ENCODE measurements around the gene PRPF6. TPM values are rescaled to one million over a fixed set of nuclear protein-coding genes. Genes with fewer than 3 reads are reported as not detected.

PRPF6 gene
- total and polyA plus RNA-seq, 2 of the 13 experiments (the other 11 are each of a cell fraction or from before 2014, with no cell fraction given) = 63.7 to 101 TPM

- TF ChIP-seq DZIP1 (CRISPR knock-in tag; IDR thresholded peaks at IDR 0.05) = no peak
- no peak for TF ChIP-seq FOXA3 (CRISPR knock-in tag; IDR thresholded peaks at IDR 0.05)
- TF ChIP-seq SNAPC2 (CRISPR knock-in tag; IDR thresholded peaks at IDR 0.05) = no peak; the same call in 1 of the 2 replicates
- TF ChIP-seq HDAC2 (CRISPR knock-in tag; IDR thresholded peaks at IDR 0.05) = no peak
- TF ChIP-seq KLF6 (CRISPR knock-in tag; IDR thresholded peaks at IDR 0.05) = peak; percentile 22; the same call in 1 of the 2 replicates
- TF ChIP-seq FOXM1 (CRISPR knock-in tag; IDR thresholded peaks at IDR 0.05) = 0 out of 2 replicates have a peak, but pooled peaks have one; percentile 35
- TF ChIP-seq NR2F2 (IDR thresholded peaks at IDR 0.05; ENCODE audit: borderline replicate concordance, low read depth) = peak; percentile 26; the same call in 1 of the 2 replicates
- TF ChIP-seq ZNF282 (IDR thresholded peaks at IDR 0.05; ENCODE audit: partially characterized antibody) = no peak
- no peak for TF ChIP-seq ZFP36L2 (CRISPR knock-in tag; IDR thresholded peaks at IDR 0.05)
- peak; percentile 33; the same call in 1 of the 2 replicates for TF ChIP-seq ARNT2 (CRISPR knock-in tag; IDR thresholded peaks at IDR 0.05; ENCODE audit: low read depth)
- TF ChIP-seq HOXD1 (CRISPR knock-in tag; IDR thresholded peaks at IDR 0.05) = no peak
- no peak for TF ChIP-seq MZF1 (CRISPR knock-in tag; IDR thresholded peaks at IDR 0.05; ENCODE audit: borderline replicate concordance)
- TF ChIP-seq TFDP1 (CRISPR knock-in tag; IDR thresholded peaks at IDR 0.05; ENCODE audit: borderline replicate concordance) = peak; percentile 58; the same call in 1 of the 2 replicates
- peak; percentile 20; the same call in 1 of the 2 replicates for TF ChIP-seq ZNF143 (CRISPR knock-in tag; IDR thresholded peaks at IDR 0.05)
- no peak for TF ChIP-seq ZEB1 (IDR thresholded peaks at IDR 0.05; ENCODE audit: insufficient replicate concordance, low read depth)
- no peak for TF ChIP-seq KAT2B (IDR thresholded peaks at IDR 0.05; ENCODE audit: borderline replicate concordance, low read depth, low read length)
- TF ChIP-seq GRHL1 (CRISPR knock-in tag; conservative IDR thresholded peaks at IDR 0.05) = no peak
- 0 out of 2 replicates have a peak, but pooled peaks have one; percentile 31 for TF ChIP-seq ZNF441 (CRISPR knock-in tag; IDR thresholded peaks at IDR 0.05; ENCODE audit: borderline replicate concordance)
- TF ChIP-seq SMAD1 (CRISPR knock-in tag; IDR thresholded peaks at IDR 0.05; ENCODE audit: borderline replicate concordance, low read depth) = no peak
- TF ChIP-seq STAG1 (CRISPR knock-in tag; IDR thresholded peaks at IDR 0.05) = peak; percentile 44; the same call in 1 of the 2 replicates
- TF ChIP-seq GMEB1 (CRISPR knock-in tag; IDR thresholded peaks at IDR 0.05; ENCODE audit: borderline replicate concordance) = no peak
- no peak for TF ChIP-seq ZNF224 (CRISPR knock-in tag; IDR thresholded peaks at IDR 0.05)
Observed at GRCh38 chr20:64049060-64049877, 68.3 kb downstream of the PRPF6 start, which contains the start of gene SOX18 (continued).

All from HepG2 (cell line).